Measurements from ENCODE around the gene CALN1.

DNA sequence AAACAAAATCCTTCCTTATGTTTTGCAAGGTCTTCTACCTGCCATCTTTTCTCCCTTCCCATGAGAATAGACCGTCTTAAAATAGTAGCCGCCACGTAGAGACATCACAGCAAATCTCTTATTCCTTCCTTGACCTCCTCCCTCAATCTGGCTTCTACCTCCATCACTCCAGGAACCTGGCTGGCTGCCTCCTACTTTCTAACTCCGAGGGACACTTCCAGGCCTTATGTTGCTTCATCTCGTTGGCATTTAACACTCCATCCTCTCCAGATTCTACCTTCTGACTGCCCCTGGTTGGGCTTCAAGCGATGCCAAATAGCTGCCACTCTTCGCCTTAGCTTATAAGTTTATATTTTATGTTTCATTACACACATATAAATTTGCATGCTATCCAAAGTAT, 26.4 kb upstream of the CALN1 start:
- TF ChIP-seq, protein P1, sequence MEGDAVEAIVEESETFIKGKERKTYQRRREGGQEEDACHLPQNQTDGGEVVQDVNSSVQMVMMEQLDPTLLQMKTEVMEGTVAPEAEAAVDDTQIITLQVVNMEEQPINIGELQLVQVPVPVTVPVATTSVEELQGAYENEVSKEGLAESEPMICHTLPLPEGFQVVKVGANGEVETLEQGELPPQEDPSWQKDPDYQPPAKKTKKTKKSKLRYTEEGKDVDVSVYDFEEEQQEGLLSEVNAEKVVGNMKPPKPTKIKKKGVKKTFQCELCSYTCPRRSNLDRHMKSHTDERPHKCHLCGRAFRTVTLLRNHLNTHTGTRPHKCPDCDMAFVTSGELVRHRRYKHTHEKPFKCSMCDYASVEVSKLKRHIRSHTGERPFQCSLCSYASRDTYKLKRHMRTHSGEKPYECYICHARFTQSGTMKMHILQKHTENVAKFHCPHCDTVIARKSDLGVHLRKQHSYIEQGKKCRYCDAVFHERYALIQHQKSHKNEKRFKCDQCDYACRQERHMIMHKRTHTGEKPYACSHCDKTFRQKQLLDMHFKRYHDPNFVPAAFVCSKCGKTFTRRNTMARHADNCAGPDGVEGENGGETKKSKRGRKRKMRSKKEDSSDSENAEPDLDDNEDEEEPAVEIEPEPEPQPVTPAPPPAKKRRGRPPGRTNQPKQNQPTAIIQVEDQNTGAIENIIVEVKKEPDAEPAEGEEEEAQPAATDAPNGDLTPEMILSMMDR (IDR thresholded peaks at IDR 0.05; ENCODE audit: low read depth, low read length, missing input control) = no peak
- TF ChIP-seq MAX (IDR thresholded peaks at IDR 0.05) (no peak), TAF1 (conservative IDR thresholded peaks at IDR 0.05) (no peak), GABPA (IDR thresholded peaks at IDR 0.05 in 1 of 2, conservative IDR thresholded peaks at IDR 0.05 in 1 of 2) (no peak), RXRA (IDR thresholded peaks at IDR 0.05) (no peak), JUND (IDR thresholded peaks at IDR 0.05) (no peak), HNF4A (conservative IDR thresholded peaks at IDR 0.05) (no peak)

All from liver (tissue), 3 donors.